PC-9 (cell line): ENCODE results near the gene ALG14.

Experiments
- EZH2 ChIP-seq: fragments of 200-600 bp; sonication (generic); IDR thresholded peaks from 2 replicates; pipeline ENCODE4 v1.8.0; 2017; ENCODE audit warnings: antibody characterized with exemption, low read depth
- TF ChIP-seq, protein P1 (sequence below): fragments of 200-600 bp; sonication (generic); conservative IDR thresholded peaks from 2 replicates; pipeline ENCODE4 v1.6.1; 2017; ENCODE audit warnings: mixed run types, antibody characterized with exemption, mild to moderate bottlenecking, moderate library complexity

- TF ChIP-seq, protein P1, sequence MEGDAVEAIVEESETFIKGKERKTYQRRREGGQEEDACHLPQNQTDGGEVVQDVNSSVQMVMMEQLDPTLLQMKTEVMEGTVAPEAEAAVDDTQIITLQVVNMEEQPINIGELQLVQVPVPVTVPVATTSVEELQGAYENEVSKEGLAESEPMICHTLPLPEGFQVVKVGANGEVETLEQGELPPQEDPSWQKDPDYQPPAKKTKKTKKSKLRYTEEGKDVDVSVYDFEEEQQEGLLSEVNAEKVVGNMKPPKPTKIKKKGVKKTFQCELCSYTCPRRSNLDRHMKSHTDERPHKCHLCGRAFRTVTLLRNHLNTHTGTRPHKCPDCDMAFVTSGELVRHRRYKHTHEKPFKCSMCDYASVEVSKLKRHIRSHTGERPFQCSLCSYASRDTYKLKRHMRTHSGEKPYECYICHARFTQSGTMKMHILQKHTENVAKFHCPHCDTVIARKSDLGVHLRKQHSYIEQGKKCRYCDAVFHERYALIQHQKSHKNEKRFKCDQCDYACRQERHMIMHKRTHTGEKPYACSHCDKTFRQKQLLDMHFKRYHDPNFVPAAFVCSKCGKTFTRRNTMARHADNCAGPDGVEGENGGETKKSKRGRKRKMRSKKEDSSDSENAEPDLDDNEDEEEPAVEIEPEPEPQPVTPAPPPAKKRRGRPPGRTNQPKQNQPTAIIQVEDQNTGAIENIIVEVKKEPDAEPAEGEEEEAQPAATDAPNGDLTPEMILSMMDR: no peak
- TF ChIP-seq EZH2: no peak
These were observed 50.7 kb downstream of the ALG14 start for GRCh38 chr1:95021805-95022643.
